ENCODE data around the gene NOB1. TPM values are rescaled to one million over a fixed set of nuclear protein-coding genes. Genes with fewer than 3 reads are reported as not detected.
A peak's percentile ranks its signal among the peaks of the same experiment; 100 is the strongest.

The NOB1 gene
- total RNA-seq, 2 experiments from 2014 or later = 60.6 to 62.5 TPM

DNA sequence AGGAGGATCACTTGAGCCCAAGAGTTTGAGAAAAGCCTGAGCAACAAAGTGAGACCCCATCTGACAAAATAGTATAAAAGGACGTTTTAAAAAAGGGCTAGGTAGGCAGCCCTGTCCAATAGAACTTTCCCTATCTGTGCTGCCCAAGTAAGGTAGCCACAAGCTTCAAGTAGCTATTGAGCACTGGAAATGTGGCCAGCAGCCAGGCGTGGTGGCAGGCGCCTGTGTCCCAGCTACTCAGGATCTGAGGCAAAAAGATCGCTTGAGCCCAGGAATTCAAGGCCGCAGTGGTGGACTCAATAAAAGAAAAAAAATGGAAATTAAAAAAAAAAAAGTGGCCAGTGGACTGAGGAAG lies 26.8 kb downstream of the NOB1 start:
- peak overlapping the region; percentile 89 for H3K4me3 Mint-ChIP-seq
- peaks cover 7% of the 10 kb centered on the region for H3K36me3 Mint-ChIP-seq (ENCODE audit: low read depth)
- no peaks in the 10 kb centered on the region for H3K27me3 Mint-ChIP-seq
- H3K4me1 Mint-ChIP-seq = peaks cover 53% of the 10 kb centered on the region
- peak overlapping the region; percentile 90 for H3K27ac Mint-ChIP-seq
- DNase-seq = no peak
- H3K9me3 Mint-ChIP-seq = no peaks in the 10 kb centered on the region
- POLR2A ChIA-PET = interaction anchor here (1.0 to 7.3 kb wide), 6 partner anchors 9 to 35 kb away, joined by 3 to 84 read pairs (median 5); partner anchors contain the start of genes NOB1 and WWP2
- CTCF ChIA-PET = interaction anchor here (1.1 to 7.4 kb wide), 2 partner anchors 19 to 27 kb away, joined by 3 to 87 read pairs; partner anchors contain the start of gene NOB1

DNA sequence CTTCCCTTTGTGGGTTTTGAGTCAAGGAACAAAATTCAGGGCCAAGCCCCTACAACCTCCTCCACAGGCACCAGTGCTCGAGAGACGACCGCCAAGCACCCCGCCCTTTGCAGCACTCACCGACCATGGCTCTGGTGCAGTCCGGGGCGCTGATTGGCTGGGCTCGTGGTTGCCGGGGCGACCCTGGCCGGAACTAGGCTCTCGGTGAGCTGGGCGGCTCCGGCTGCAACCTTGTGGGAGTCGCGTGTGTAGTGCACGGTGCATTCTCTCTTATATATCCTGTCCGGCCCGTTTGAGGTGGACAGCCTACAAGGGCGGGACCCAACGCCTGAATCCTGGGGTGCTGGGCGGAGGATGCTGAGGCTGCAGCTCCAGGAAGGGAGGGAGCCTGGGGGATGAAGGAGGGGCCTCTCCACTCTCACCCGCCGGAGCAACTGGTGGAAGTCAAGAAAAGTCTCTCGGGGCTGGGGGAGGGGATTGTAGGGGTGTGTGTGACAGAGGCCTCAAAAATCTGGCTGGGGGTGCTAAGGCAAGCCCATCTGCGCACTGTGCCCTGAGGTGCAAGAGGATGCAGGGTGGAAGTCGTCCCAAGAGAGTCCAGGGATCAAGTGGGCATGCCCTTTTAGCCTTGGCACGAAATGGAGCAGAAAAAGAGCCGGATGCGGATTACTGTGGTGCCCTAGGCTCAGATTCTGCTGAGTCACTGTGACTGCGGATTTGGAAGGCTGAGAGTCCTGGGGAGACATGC lies 28.2 kb downstream of the NOB1 start, which contains the start of gene NQO1:
NQO1 (minus strand) TSS at position 248 of the 748 bp plus-strand sequence; CDS start at position 127, 121 bp downstream.
- DNase-seq = peak; percentile 95
- Mint-ChIP-seq H3K9me3 (no peaks in the 10 kb centered on the region), H3K4me3 (peak within 1 kb of the TSS; percentile 89), H3K4me1 (peaks cover 59% of the 10 kb centered on the region), H3K36me3 (ENCODE audit: low read depth) (peaks cover 7% of the 10 kb centered on the region), H3K27me3 (no peaks in the 10 kb centered on the region), H3K27ac (peak within 1 kb of the TSS; percentile 90)
- ChIA-PET CTCF (interaction anchor here (1.2 to 7.4 kb wide), 4 partner anchors 18 to 204 kb away, joined by 4 to 87 read pairs (median 6); partner anchors contain the start of genes NOB1 and WWP2), POLR2A (interaction anchor here (0.8 to 7.3 kb wide), 16 partner anchors 9 to 572 kb away, joined by 3 to 84 read pairs (median 4); partner anchors contain the start of genes CYB5B, DDX19B, NOB1 and PDF)

GRCh38 chr16:69725480-69726312 lies 29.0 kb downstream of the NOB1 start:
- ChIA-PET POLR2A (interaction anchor here (0.8 to 7.3 kb wide), 13 partner anchors 8 to 573 kb away, joined by 3 to 84 read pairs (median 4); partner anchors contain the start of genes CYB5B, DDX19B, NOB1 and PDF), CTCF (interaction anchor here (1.2 to 7.4 kb wide), 3 partner anchors 17 to 36 kb away, joined by 5 to 87 read pairs (median 6); partner anchors contain the start of genes NOB1 and WWP2)
- H3K27me3 Mint-ChIP-seq = no peaks in the 10 kb centered on the region
- no peak for DNase-seq
- H3K4me1 Mint-ChIP-seq = peaks cover 61% of the 10 kb centered on the region
- peaks cover 7% of the 10 kb centered on the region for H3K36me3 Mint-ChIP-seq (ENCODE audit: low read depth)
- peak overlapping the region; percentile 90 for H3K27ac Mint-ChIP-seq
- H3K9me3 Mint-ChIP-seq = no peaks in the 10 kb centered on the region
- H3K4me3 Mint-ChIP-seq = peak overlapping the region; percentile 89

- Mint-ChIP-seq H3K27me3 (no peaks in the 10 kb centered on the region), H3K36me3 (ENCODE audit: low read depth) (peaks cover 7% of the 10 kb centered on the region), H3K4me3 (peak overlapping the region; percentile 89), H3K27ac (peak overlapping the region; percentile 62), H3K4me1 (peaks cover 61% of the 10 kb centered on the region), H3K9me3 (no peaks in the 10 kb centered on the region)
- no peak for DNase-seq
- ChIA-PET POLR2A (interaction anchor here (0.6 to 7.3 kb wide), 5 partner anchors 10 to 595 kb away, joined by 3 to 84 read pairs (median 7); partner anchors contain the start of genes NOB1 and WWP2), CTCF (interaction anchor here (7.4 kb wide), 1 partner anchor 30 kb away, joined by 87 read pairs; the partner anchor contains the start of gene NOB1)
Observed at GRCh38 chr16:69724981-69725479, 29.7 kb downstream of the NOB1 start.

DNA sequence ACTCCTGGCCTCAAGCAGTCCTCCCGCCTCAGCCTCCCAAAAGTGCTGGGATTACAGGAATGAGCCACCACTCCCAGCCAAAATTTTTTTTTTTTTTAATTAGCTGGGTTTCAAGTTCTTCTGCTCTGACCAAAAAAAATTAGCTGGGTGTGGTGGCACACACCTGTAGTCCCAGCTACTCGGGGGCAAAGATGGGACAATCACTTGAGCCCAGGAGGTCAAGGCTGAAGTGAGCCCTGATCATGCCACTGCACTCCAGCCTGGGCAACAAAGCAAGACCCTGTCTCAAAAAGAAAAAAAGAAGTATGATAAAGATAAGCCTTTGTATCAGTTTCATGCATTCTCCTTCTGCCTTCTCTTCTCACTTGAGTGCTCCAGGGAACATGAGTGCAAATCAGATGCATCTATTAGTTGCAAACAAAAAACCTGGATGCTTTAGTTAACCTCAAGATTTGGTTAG lies 30.3 kb downstream of the NOB1 start:
- POLR2A ChIA-PET = interaction anchor here (0.6 to 7.3 kb wide), 5 partner anchors 9 to 594 kb away, joined by 3 to 84 read pairs (median 7); partner anchors contain the start of genes NOB1 and WWP2
- Mint-ChIP-seq H3K4me1 (peaks cover 61% of the 10 kb centered on the region), H3K36me3 (ENCODE audit: low read depth) (peaks cover 7% of the 10 kb centered on the region), H3K9me3 (no peaks in the 10 kb centered on the region), H3K27me3 (no peaks in the 10 kb centered on the region), H3K27ac (peak overlapping the region; percentile 62), H3K4me3 (peak overlapping the region; percentile 89)
- CTCF ChIA-PET = interaction anchor here (7.4 kb wide), 1 partner anchor 30 kb away, joined by 87 read pairs; the partner anchor contains the start of gene NOB1
- no peak for DNase-seq

- CTCF ChIA-PET = interaction anchor here (7.4 kb wide), 1 partner anchor 33 kb away, joined by 87 read pairs; the partner anchor contains the start of gene NOB1
- peaks cover 6% of the 10 kb centered on the region for H3K36me3 Mint-ChIP-seq (ENCODE audit: low read depth)
- H3K27me3 Mint-ChIP-seq = no peaks in the 10 kb centered on the region
- H3K27ac Mint-ChIP-seq = no peak overlapping the region
- peaks cover 40% of the 10 kb centered on the region for H3K4me1 Mint-ChIP-seq
- H3K4me3 Mint-ChIP-seq = no peak overlapping the region
- DNase-seq = no peak
- POLR2A ChIA-PET = interaction anchor here (1.2 to 1.7 kb wide), 2 partner anchors 8 to 41 kb away, joined by 3 to 4 read pairs; partner anchors contain the start of gene WWP2
- H3K9me3 Mint-ChIP-seq = no peaks in the 10 kb centered on the region
Observed at GRCh38 chr16:69721441-69721957, 33.2 kb downstream of the NOB1 start.

- peaks cover 34% of the 10 kb centered on the region for H3K4me1 Mint-ChIP-seq
- POLR2A ChIA-PET = interaction anchor here (1.2 kb wide), 1 partner anchor 42 kb away, joined by 3 read pairs; the partner anchor contains the start of gene WWP2
- H3K36me3 Mint-ChIP-seq (ENCODE audit: low read depth) = peaks cover 4% of the 10 kb centered on the region
- CTCF ChIA-PET = interaction anchor here (0.6 kb wide), 1 partner anchor 438 kb away, joined by 3 read pairs; no protein-coding TSS in a partner anchor
- DNase-seq = no peak
- no peaks in the 10 kb centered on the region for H3K9me3 Mint-ChIP-seq
- H3K27me3 Mint-ChIP-seq = no peaks in the 10 kb centered on the region
- no peak overlapping the region for H3K4me3 Mint-ChIP-seq
- no peak overlapping the region for H3K27ac Mint-ChIP-seq
Observed at GRCh38 chr16:69720822-69721430, 33.8 kb downstream of the NOB1 start.

GRCh38 chr16:69718111-69718764 lies 36.5 kb downstream of the NOB1 start:
- POLR2A ChIA-PET = interaction anchor here (0.8 to 1.8 kb wide), 2 partner anchors 8 to 10 kb away, joined by 3 to 5 read pairs; partner anchors contain the start of gene NQO1
- Mint-ChIP-seq H3K4me3 (no peak overlapping the region), H3K4me1 (peaks cover 12% of the 10 kb centered on the region), H3K36me3 (ENCODE audit: low read depth) (peaks cover 9% of the 10 kb centered on the region), H3K9me3 (no peaks in the 10 kb centered on the region), H3K27ac (no peak overlapping the region), H3K27me3 (no peaks in the 10 kb centered on the region)
- CTCF ChIA-PET = interaction anchor here (0.9 to 1.4 kb wide), 2 partner anchors 9 to 36 kb away, joined by 4 read pairs; partner anchors contain the start of gene NOB1
- DNase-seq = no peak

GRCh38 chr16:69717066-69717465 lies 37.7 kb downstream of the NOB1 start:
- Mint-ChIP-seq H3K4me3 (no peak overlapping the region), H3K27me3 (no peaks in the 10 kb centered on the region), H3K4me1 (peaks cover 2% of the 10 kb centered on the region), H3K36me3 (ENCODE audit: low read depth) (peaks cover 11% of the 10 kb centered on the region), H3K9me3 (no peaks in the 10 kb centered on the region), H3K27ac (no peak overlapping the region)
- POLR2A ChIA-PET = interaction anchor here (0.8 to 1.8 kb wide), 2 partner anchors 9 to 11 kb away, joined by 3 to 5 read pairs; partner anchors contain the start of gene NQO1
- CTCF ChIA-PET = interaction anchor here (1.4 kb wide), 1 partner anchor 37 kb away, joined by 4 read pairs; the partner anchor contains the start of gene NOB1
- DNase-seq = no peak

DNA sequence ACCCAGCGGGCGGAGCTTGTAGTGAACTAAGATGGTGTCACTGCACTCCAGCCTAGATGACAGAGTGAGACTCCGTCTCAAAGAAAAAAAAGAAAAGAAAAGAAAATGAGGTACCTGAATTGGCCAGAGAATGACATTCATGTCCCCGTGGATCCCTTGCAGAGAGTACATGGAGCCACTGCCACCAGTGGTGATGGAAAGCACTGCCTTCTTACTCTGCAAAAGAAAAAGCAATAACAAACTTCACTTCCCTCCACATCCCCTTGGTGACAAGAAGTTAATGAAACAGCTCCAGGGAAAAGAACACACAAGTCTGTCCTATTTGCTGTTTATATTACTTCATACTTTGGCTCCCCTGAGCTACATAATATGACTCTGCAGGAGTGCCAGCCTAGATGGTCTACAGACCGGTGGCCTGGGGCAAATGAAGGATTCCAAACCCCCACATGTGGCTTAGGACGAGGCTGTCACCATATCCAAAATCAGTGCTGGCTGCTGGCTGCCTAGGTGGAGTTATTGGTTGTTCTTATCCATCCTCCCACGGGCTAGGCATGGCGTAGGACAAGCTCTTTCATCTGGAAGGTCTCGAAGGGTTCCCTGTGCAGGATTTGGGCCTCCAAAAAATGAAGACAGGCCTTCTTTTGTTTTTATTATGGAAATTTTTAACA lies 41.7 kb downstream of the NOB1 start:
- Mint-ChIP-seq H3K36me3 (ENCODE audit: low read depth) (peaks cover 31% of the 10 kb centered on the region), H3K4me1 (peaks cover 3% of the 10 kb centered on the region), H3K27me3 (no peaks in the 10 kb centered on the region), H3K4me3 (no peak overlapping the region), H3K9me3 (no peaks in the 10 kb centered on the region), H3K27ac (no peak overlapping the region)
- POLR2A ChIA-PET = interaction anchor here (1.0 to 1.2 kb wide), 4 partner anchors 9 to 49 kb away, joined by 3 to 4 read pairs (median 4); partner anchors contain the start of genes NQO1 and WWP2
- CTCF ChIA-PET = interaction anchor here (1.3 kb wide), 1 partner anchor 41 kb away, joined by 11 read pairs; the partner anchor contains the start of gene NOB1
- no peak for DNase-seq

Measured in activated CD4-positive, alpha-beta memory T cell treated with anti-CD3 and anti-CD28 coated beads, Interleukin-2, amount 10 ng/mL, durations not matched to agents 7 days and 5 days (primary cell).